Measurements from ENCODE around the gene EIF4E3.

DNA sequence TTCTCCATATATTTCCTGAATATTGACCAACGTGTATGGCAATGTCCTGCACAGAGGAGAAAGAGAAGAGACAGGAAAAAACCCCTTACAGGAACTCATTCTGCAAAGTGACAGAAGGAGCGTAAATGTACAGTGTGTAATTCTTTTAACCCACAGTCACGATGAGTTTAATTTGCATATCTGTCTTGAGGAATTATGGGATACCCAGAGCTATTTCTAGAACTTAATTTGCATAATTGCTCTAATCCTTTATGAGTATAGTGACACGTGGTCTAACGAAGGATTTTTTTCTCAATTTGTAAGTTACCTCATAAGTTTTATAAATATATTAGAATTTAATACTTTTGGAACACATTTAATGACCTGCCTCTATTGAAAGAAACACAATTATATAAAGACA, 38.2 kb upstream of the EIF4E3 start:
- TF ChIP-seq RFX5 (IDR thresholded peaks at IDR 0.05; ENCODE audit: low read depth, low read length) (no peak), SMARCC2 (IDR thresholded peaks at IDR 0.05) (no peak), KLF6 (CRISPR knock-in tag; IDR thresholded peaks at IDR 0.05) (no peak), HNRNPL (IDR thresholded peaks at IDR 0.05; ENCODE audit: low read depth, low read length) (no peak), SRSF1 (optimal IDR thresholded peaks at IDR 0.05; ENCODE audit: low read depth, low read length) (no peak), SRF (IDR thresholded peaks at IDR 0.05; ENCODE audit: low read depth, low read length) (no peak), ZZZ3 (CRISPR knock-in tag; IDR thresholded peaks at IDR 0.05; ENCODE audit: borderline replicate concordance) (no peak), RAD21 (CRISPR knock-in tag; IDR thresholded peaks at IDR 0.05) (no peak), MZF1 (CRISPR knock-in tag; IDR thresholded peaks at IDR 0.05; ENCODE audit: borderline replicate concordance) (no peak), FOXP1 (IDR thresholded peaks at IDR 0.05) (no peak), FOXP1 (CRISPR knock-in tag; IDR thresholded peaks at IDR 0.05) (no peak), GABPA (IDR thresholded peaks at IDR 0.05; ENCODE audit: low read depth, low read length) (no peak), GABPA (CRISPR knock-in tag; IDR thresholded peaks at IDR 0.05; ENCODE audit: low read depth) (no peak)
- TF ChIP-seq, protein P1, sequence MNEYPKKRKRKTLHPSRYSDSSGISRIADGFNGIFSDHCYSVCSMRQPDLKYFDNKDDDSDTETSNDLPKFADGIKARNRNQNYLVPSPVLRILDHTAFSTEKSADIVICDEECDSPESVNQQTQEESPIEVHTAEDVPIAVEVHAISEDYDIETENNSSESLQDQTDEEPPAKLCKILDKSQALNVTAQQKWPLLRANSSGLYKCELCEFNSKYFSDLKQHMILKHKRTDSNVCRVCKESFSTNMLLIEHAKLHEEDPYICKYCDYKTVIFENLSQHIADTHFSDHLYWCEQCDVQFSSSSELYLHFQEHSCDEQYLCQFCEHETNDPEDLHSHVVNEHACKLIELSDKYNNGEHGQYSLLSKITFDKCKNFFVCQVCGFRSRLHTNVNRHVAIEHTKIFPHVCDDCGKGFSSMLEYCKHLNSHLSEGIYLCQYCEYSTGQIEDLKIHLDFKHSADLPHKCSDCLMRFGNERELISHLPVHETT (CRISPR knock-in tag; conservative IDR thresholded peaks at IDR 0.05) = no peak

Measured in HepG2 (cell line).